Measurements from ENCODE around the gene FANCC.
A peak's percentile ranks its signal among the peaks of the same experiment; 100 is the strongest.

FANCC gene

GRCh38 chr9:95175523-95175922, 142.0 kb downstream of the FANCC start:
- TF ChIP-seq CTBP1 (IDR thresholded peaks at IDR 0.05; ENCODE audit: borderline replicate concordance) (no peak), FOXA1 (IDR thresholded peaks at IDR 0.05) (no peak), TARDBP (IDR thresholded peaks at IDR 0.05) (no peak), FOXK2 (IDR thresholded peaks at IDR 0.05) (no peak), HDGF (IDR thresholded peaks at IDR 0.05; ENCODE audit: borderline replicate concordance) (no peak), LEF1 (IDR thresholded peaks at IDR 0.05; ENCODE audit: borderline replicate concordance) (no peak), BHLHE40 (IDR thresholded peaks at IDR 0.05; ENCODE audit: borderline replicate concordance) (no peak), ARNT (IDR thresholded peaks at IDR 0.05) (no peak), FOXM1 (IDR thresholded peaks at IDR 0.05; ENCODE audit: borderline replicate concordance) (no peak), SP1 (IDR thresholded peaks at IDR 0.05) (no peak), SUZ12 (IDR thresholded peaks at IDR 0.05) (no peak), PKNOX1 (IDR thresholded peaks at IDR 0.05) (no peak), ELF4 (IDR thresholded peaks at IDR 0.05) (no peak), ZNF384 (IDR thresholded peaks at IDR 0.05) (no peak), L3MBTL2 (conservative IDR thresholded peaks at IDR 0.05) (no peak), NFRKB (IDR thresholded peaks at IDR 0.05) (no peak)
- POLR2A ChIA-PET: no interaction called here
- no peak for DNase-seq (ENCODE audit: extremely low spot score)
- CTCF ChIA-PET: no interaction called here

GRCh38 chr9:95174038-95174437, 143.5 kb downstream of the FANCC start:
- no peak for TF ChIP-seq BHLHE40 (IDR thresholded peaks at IDR 0.05; ENCODE audit: borderline replicate concordance)
- no peak for TF ChIP-seq CTBP1 (IDR thresholded peaks at IDR 0.05; ENCODE audit: borderline replicate concordance)
- no peak for TF ChIP-seq FOXK2 (IDR thresholded peaks at IDR 0.05)
- no peak for TF ChIP-seq FOXM1 (IDR thresholded peaks at IDR 0.05; ENCODE audit: borderline replicate concordance)
- no peak for TF ChIP-seq LEF1 (IDR thresholded peaks at IDR 0.05; ENCODE audit: borderline replicate concordance)
- TF ChIP-seq ELF4 (IDR thresholded peaks at IDR 0.05): no peak
- no peak for TF ChIP-seq ARNT (IDR thresholded peaks at IDR 0.05)
- TF ChIP-seq HDGF (IDR thresholded peaks at IDR 0.05; ENCODE audit: borderline replicate concordance): no peak
- TF ChIP-seq TARDBP (IDR thresholded peaks at IDR 0.05): no peak
- TF ChIP-seq SUZ12 (IDR thresholded peaks at IDR 0.05): no peak
- no peak for TF ChIP-seq NFRKB (IDR thresholded peaks at IDR 0.05)
- TF ChIP-seq PKNOX1 (IDR thresholded peaks at IDR 0.05): no peak
- no peak for TF ChIP-seq L3MBTL2 (conservative IDR thresholded peaks at IDR 0.05)
- TF ChIP-seq FOXA1 (IDR thresholded peaks at IDR 0.05): no peak
- no peak for TF ChIP-seq SP1 (IDR thresholded peaks at IDR 0.05)
- no peak for TF ChIP-seq ZNF384 (IDR thresholded peaks at IDR 0.05)
- ChIA-PET POLR2A (no interaction called here), CTCF (interaction anchor here (1.0 kb wide), 1 partner anchor 158 kb away, joined by 3 read pairs; no protein-coding TSS in a partner anchor)
- DNase-seq (ENCODE audit: extremely low spot score): no peak

GRCh38 chr9:95171596-95171995, 145.9 kb downstream of the FANCC start:
- ChIA-PET POLR2A (no interaction called here), CTCF (no interaction called here)
- TF ChIP-seq NFRKB (IDR thresholded peaks at IDR 0.05) (no peak), ZNF384 (IDR thresholded peaks at IDR 0.05) (no peak)
- no peak for DNase-seq (ENCODE audit: extremely low spot score)

GRCh38 chr9:95171001-95171400, 146.5 kb downstream of the FANCC start:
- TF ChIP-seq FOXK2 (IDR thresholded peaks at IDR 0.05): no peak
- TF ChIP-seq PKNOX1 (IDR thresholded peaks at IDR 0.05): 0 out of 2 replicates have a peak, but pooled peaks have one; percentile 7
- ChIA-PET CTCF (no interaction called here), POLR2A (no interaction called here)
- DNase-seq (ENCODE audit: extremely low spot score): no peak

- peak; percentile 61 for DNase-seq (ENCODE audit: extremely low spot score)
- CTCF ChIA-PET: interaction anchor here (0.6 to 1.6 kb wide), 10 partner anchors 11 to 523 kb away, joined by 3 to 12 read pairs (median 3); no protein-coding TSS in a partner anchor
- no peak for TF ChIP-seq NFRKB (IDR thresholded peaks at IDR 0.05)
- no peak for TF ChIP-seq CTBP1 (IDR thresholded peaks at IDR 0.05; ENCODE audit: borderline replicate concordance)
- TF ChIP-seq HDGF (IDR thresholded peaks at IDR 0.05; ENCODE audit: borderline replicate concordance): no peak
- TF ChIP-seq ZNF384 (IDR thresholded peaks at IDR 0.05): no peak
- TF ChIP-seq SP1 (IDR thresholded peaks at IDR 0.05): no peak
- TF ChIP-seq FOXM1 (IDR thresholded peaks at IDR 0.05; ENCODE audit: borderline replicate concordance): no peak
- TF ChIP-seq FOXK2 (IDR thresholded peaks at IDR 0.05): no peak
- no peak for TF ChIP-seq BHLHE40 (IDR thresholded peaks at IDR 0.05; ENCODE audit: borderline replicate concordance)
- no peak for TF ChIP-seq LEF1 (IDR thresholded peaks at IDR 0.05; ENCODE audit: borderline replicate concordance)
- no peak for TF ChIP-seq L3MBTL2 (conservative IDR thresholded peaks at IDR 0.05)
- TF ChIP-seq PKNOX1 (IDR thresholded peaks at IDR 0.05): no peak
- TF ChIP-seq ARNT (IDR thresholded peaks at IDR 0.05): no peak
- no peak for TF ChIP-seq SUZ12 (IDR thresholded peaks at IDR 0.05)
- TF ChIP-seq ELF4 (IDR thresholded peaks at IDR 0.05): no peak
- TF ChIP-seq TARDBP (IDR thresholded peaks at IDR 0.05): no peak
- POLR2A ChIA-PET: interaction anchor here (1.0 kb wide), 1 partner anchor 149 kb away, joined by 3 read pairs; no protein-coding TSS in a partner anchor
Measured at GRCh38 chr9:95167998-95168397, 149.5 kb downstream of the FANCC start.

- CTCF ChIA-PET: no interaction called here
Measured at GRCh38 chr9:95165004-95165403, 152.5 kb downstream of the FANCC start.

More at GRCh38 chr9:95165004-95165403, 152.5 kb downstream of the FANCC start:
- POLR2A ChIA-PET: no interaction called here
- TF ChIP-seq PKNOX1 (IDR thresholded peaks at IDR 0.05) (no peak), ARNT (IDR thresholded peaks at IDR 0.05) (no peak), BHLHE40 (IDR thresholded peaks at IDR 0.05; ENCODE audit: borderline replicate concordance) (no peak), FOXA1 (IDR thresholded peaks at IDR 0.05) (no peak), HDGF (IDR thresholded peaks at IDR 0.05; ENCODE audit: borderline replicate concordance) (no peak), TARDBP (IDR thresholded peaks at IDR 0.05) (no peak), SP1 (IDR thresholded peaks at IDR 0.05) (no peak), NFRKB (IDR thresholded peaks at IDR 0.05) (no peak), FOXM1 (IDR thresholded peaks at IDR 0.05; ENCODE audit: borderline replicate concordance) (no peak), ELF4 (IDR thresholded peaks at IDR 0.05) (no peak), FOXK2 (IDR thresholded peaks at IDR 0.05) (no peak), SUZ12 (IDR thresholded peaks at IDR 0.05) (no peak), LEF1 (IDR thresholded peaks at IDR 0.05; ENCODE audit: borderline replicate concordance) (no peak), CTBP1 (IDR thresholded peaks at IDR 0.05; ENCODE audit: borderline replicate concordance) (no peak), L3MBTL2 (conservative IDR thresholded peaks at IDR 0.05) (no peak), ZNF384 (IDR thresholded peaks at IDR 0.05) (no peak)
- DNase-seq (ENCODE audit: extremely low spot score): no peak

Data from HEK293T (cell line).